K562 (cell line): ENCODE measurements around the gene PLEKHM3. TPM values are rescaled to one million over a fixed set of nuclear protein-coding genes. Genes with fewer than 3 reads are reported as not detected.

Experiments used
- CBX3 ChIP-seq, 2 experiments: IDR thresholded peaks; 1 replicate in 1 of 2; 2 replicates in 1 of 2; pipeline ENCODE4 v1.6.1; 2012; ENCODE audit warnings: inconsistent platforms in 2 of 2, low read length in 2 of 2, borderline replicate concordance in 1 of 2, control low read depth in 1 of 2
- EP400 ChIP-seq: fragments of 450-650 bp; IDR thresholded peaks from 2 replicates; pipeline ENCODE4 v1.6.1; 2017; ENCODE audit warnings: antibody characterized with exemption, mild to moderate bottlenecking, moderate library complexity
- HMBOX1 ChIP-seq: sonication (generic); IDR thresholded peaks from 2 replicates; pipeline ENCODE4 v1.6.1; 2016
- NFIX ChIP-seq: fragments of 250-450 bp; sonication (Bioruptor Pico); IDR thresholded peaks from 2 replicates; pipeline ENCODE4 v1.4.0; 2020; ENCODE audit warnings: low read depth, mild to moderate bottlenecking, moderate library complexity
- RAD21 ChIP-seq, 2 experiments: fragments of 250-450 bp in 1 of 2; fragments of 450-650 bp in 1 of 2; sonication (Bioruptor Pico) in 1 of 2; formaldehyde crosslinking in 1 of 2; IDR thresholded peaks in 1 of 2; conservative IDR thresholded peaks in 1 of 2; 2 replicates each; pipeline versions ENCODE4 v1.4.0 to v1.8.0; 2020 to 2022; ENCODE audit warnings: mild to moderate bottlenecking in 2 of 2, moderate library complexity in 1 of 2
- RCOR1 ChIP-seq, 2 experiments: IDR thresholded peaks; 2 replicates each; pipeline ENCODE4 v1.6.1; 2012; ENCODE audit warnings: low read depth in 2 of 2, low read length in 2 of 2, borderline replicate concordance in 1 of 2, improper control_type of control experiment in 1 of 2
- REST ChIP-seq, 2 experiments: fragments of 450-650 bp; formaldehyde crosslinking in 1 of 2; IDR thresholded peaks; 2 replicates each; pipeline versions ENCODE4 v1.4.0 to v1.6.1; 2014 to 2020; ENCODE audit warnings: mild to moderate bottlenecking in 2 of 2, borderline replicate concordance in 1 of 2, low read depth in 1 of 2
- TEAD4 ChIP-seq, 2 experiments: sonication (generic) in 1 of 2; formaldehyde crosslinking in 1 of 2; IDR thresholded peaks; 2 replicates each; pipeline versions ENCODE4 v1.6.1 to v1.8.0; 2012 to 2022; ENCODE audit warnings: borderline replicate concordance in 1 of 2, inconsistent platforms in 1 of 2, low read length in 1 of 2, mild to moderate bottlenecking in 1 of 2, missing genetic modification reagents in 1 of 2
- TRIM24 ChIP-seq, 2 experiments: fragments of 450-650 bp; IDR thresholded peaks; 2 replicates each; pipeline ENCODE4 v1.6.1; 2016
- polyA plus RNA-seq, 8 experiments: library from polyadenylated mRNA; depleted of rRNA in 4 of 8; stranded (reverse) in 5 of 8; unstranded in 3 of 8; fragments of >200 nt; fragmentation: Nextera tagmentation in 2 of 8; fragmentation: Illumina TruSeq in 1 of 8; extraction: Ambion mirVana in 2 of 8; extraction: Trizol in 1 of 8; gene quantifications; 2 replicates each; pipeline versions ENCODE4 v1.2.1 to v1.2.3, GENCODE V29; 2011 to 2014; ENCODE audit warnings: inconsistent platforms in 1 of 8, missing spikeins in 1 of 8
- total RNA-seq, 7 experiments: library from RNA; depleted of rRNA in 6 of 7; stranded (reverse); fragments of >200 nt in 6 of 7; fragmentation: Illumina TruSeq in 2 of 7; extraction: Trizol in 2 of 7; gene quantifications; 2 replicates each; pipeline versions ENCODE4 v1.2.1 to v1.2.3, GENCODE V29; 2011 to 2021; ENCODE audit warnings: low replicate concordance in 1 of 7

Gene PLEKHM3
- total and polyA plus RNA-seq, 9 of the 15 experiments (the other 6 are each of a cell fraction or from before 2014, with no cell fraction given), result 0.24 to 1.6 (median 1.0) TPM

- TF ChIP-seq RAD21 (CRISPR knock-in tag; conservative IDR thresholded peaks at IDR 0.05 in 1 of 2, IDR thresholded peaks at IDR 0.05 in 1 of 2), result peak; percentile 46 to 73
- peak; percentile 63; the same call in 1 of the 2 replicates for TF ChIP-seq REST (IDR thresholded peaks at IDR 0.05; ENCODE audit: borderline replicate concordance)
- no peak for TF ChIP-seq REST (CRISPR knock-in tag; IDR thresholded peaks at IDR 0.05; ENCODE audit: low read depth)
- TF ChIP-seq NFIX, result peak; percentile 35; the same call in 1 of the 2 replicates
- TF ChIP-seq TRIM24 (IDR thresholded peaks at IDR 0.05), result peak in 1 of 2 experiments; percentile 29; a peak in 1 of 4 replicates
- TF ChIP-seq CBX3 (IDR thresholded peaks at IDR 0.05; ENCODE audit: borderline replicate concordance in 1 of 2, low read length in 2 of 2), result peak in 1 of 2 experiments; percentile 79; a peak in 1 of 3 replicates
- TF ChIP-seq HMBOX1, result 0 out of 2 replicates have a peak, but pooled peaks have one; percentile 54
- TF ChIP-seq TEAD4 (IDR thresholded peaks at IDR 0.05; ENCODE audit: low read length), result peak; percentile 34; the same call in 1 of the 2 replicates
- TF ChIP-seq TEAD4 (CRISPR knock-in tag; IDR thresholded peaks at IDR 0.05; ENCODE audit: borderline replicate concordance), result no peak
- 0 out of 2 replicates have a peak, but pooled peaks have one; percentile 25 for TF ChIP-seq EP400
- peak in 1 of 2 experiments; percentile 54; a peak in 2 of 4 replicates for TF ChIP-seq RCOR1 (IDR thresholded peaks at IDR 0.05; ENCODE audit: borderline replicate concordance in 1 of 2, low read depth in 2 of 2, low read length in 2 of 2)
- TF ChIP-seq, all 486 proteins: peak for 31
Observed at GRCh38 chr2:208033701-208034502, 8.6 kb upstream of the PLEKHM3 start (continued).
